Thyroid gland (tissue), 4 donors: ENCODE data around the gene FNBP1. TPM values are rescaled to one million over a fixed set of nuclear protein-coding genes. Genes with fewer than 3 reads are reported as not detected.

ENCODE experiments used
- DNase-seq, 2 donors: peaks; one replicate each; pipeline ENCODE4 v3.0.0-alpha.2; 2019
- H3K27ac ChIP-seq, 3 donors: fragments of 200-600 bp; sonication (generic); 1 replicate in 2 of 3; 2 replicates in 1 of 3; pipeline ENCODE4 v1.5.1; 2016 to 2019; ENCODE audit warnings: mild to moderate bottlenecking in 1 of 3, moderate library complexity in 1 of 3
- H3K27me3 ChIP-seq: fragments of 200-600 bp; sonication (generic); one replicate; pipeline ENCODE4 v1.5.1; 2019
- H3K36me3 ChIP-seq, 2 donors: fragments of 200-600 bp; sonication (generic); one replicate each; pipeline ENCODE4 v1.5.1; 2016 to 2019
- H3K4me1 ChIP-seq, 2 donors: fragments of 200-600 bp; sonication (generic); one replicate each; pipeline ENCODE4 v1.5.1; 2017 to 2019
- H3K4me3 ChIP-seq, 3 donors: fragments of 200-600 bp; sonication (generic); replicated peaks in 1 of 3; 1 replicate in 2 of 3; 2 replicates in 1 of 3; pipeline ENCODE4 v1.5.1; 2016; ENCODE audit warnings: mild to moderate bottlenecking in 1 of 3
- H3K9me3 ChIP-seq: fragments of 200-600 bp; sonication (generic); one replicate; pipeline ENCODE4 v1.5.1; 2017
- POLR2A ChIP-seq, 2 donors: fragments of 450-650 bp; IDR thresholded peaks; one replicate each; pipeline ENCODE4 v1.6.1; 2017; ENCODE audit warnings: antibody characterized with exemption in 2 of 2, mild to moderate bottlenecking in 2 of 2, moderate library complexity in 1 of 2
- WGBS, 2 donors: methylation state at CpG; one replicate each; pipeline ENCODE4 v1.1.5; 2017; 5-methylcytosine and 5-hydroxymethylcytosine counted together
- intact Hi-C: fragments of 100-400 bp; cut with DNase I; formaldehyde crosslinking; loops from one replicate; pipeline ENCODE4 v1.15.1; 2023
- total RNA-seq, 4 donors: library from RNA; depleted of rRNA; stranded (reverse); fragments of >200 nt; gene quantifications; one replicate each; pipeline ENCODE4 v1.2.3, GENCODE V29; 2016
- TF ChIP-seq, protein P1 (sequence below), 6 experiments: fragments of 200-600 bp in 3 of 6; fragments of 450-650 bp in 3 of 6; sonication (generic) in 3 of 6; IDR thresholded peaks; one replicate each; pipeline ENCODE4 v1.5.1; 2016 to 2019; ENCODE audit warnings: antibody characterized with exemption in 6 of 6, mild to moderate bottlenecking in 2 of 6, inconsistent platforms in 1 of 6, moderate library complexity in 1 of 6

The FNBP1 gene
- total RNA-seq, 4 donors from 2014 or later: 55.8 to 78.5 (median 76.0) TPM

DNA sequence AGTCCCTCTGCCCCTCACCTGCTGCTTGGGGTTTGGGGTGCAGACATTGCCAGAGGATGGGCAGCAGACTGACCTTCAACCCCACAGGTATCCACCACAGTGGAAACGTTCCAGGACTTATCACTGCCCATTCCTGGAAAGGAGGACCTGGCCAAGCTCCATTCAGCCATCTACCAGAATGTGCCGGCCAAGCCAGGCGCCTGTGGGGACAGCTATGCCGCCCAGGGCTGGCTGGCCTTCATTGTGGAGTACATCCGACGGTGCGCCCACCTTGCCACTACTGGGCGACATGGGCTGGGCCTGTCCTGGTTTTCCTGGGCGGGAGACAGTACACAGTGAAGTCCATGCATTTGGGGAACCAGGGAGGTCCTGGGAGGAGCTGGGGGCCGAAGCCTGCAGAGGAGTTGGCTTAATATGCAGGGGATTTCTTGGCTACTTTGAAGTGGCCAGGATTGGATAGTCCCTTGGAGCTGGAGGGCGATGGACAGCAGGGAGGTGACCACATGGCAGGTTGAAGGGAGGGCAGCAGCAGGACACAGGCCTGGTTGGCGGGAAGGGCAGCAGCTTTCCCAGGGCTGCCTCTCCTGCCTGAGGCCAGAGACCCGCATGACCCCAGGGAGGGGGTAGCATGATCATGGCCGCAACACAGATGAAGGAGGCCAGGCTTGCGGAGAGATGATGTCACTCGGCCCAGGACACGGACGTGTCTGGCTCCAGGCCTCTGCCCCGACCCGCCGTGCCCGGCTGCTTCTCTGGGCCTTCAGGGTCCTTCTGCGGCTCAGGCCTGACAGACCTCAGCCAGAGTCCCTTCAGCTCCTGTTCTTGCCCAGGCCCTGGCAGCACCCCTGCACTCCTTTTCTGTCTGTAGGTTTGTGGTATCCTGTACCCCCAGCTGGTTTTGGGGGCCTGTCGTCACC is 173.1 kb downstream of the FNBP1 start:
- intact Hi-C loops: no loop called here
- Histone ChIP-seq H3K27ac (no peak overlapping the region), H3K27me3 (no peaks in the 10 kb centered on the region), H3K36me3 (peaks cover 29 to 32% of the 10 kb centered on the region in 2 donors), H3K4me1 (no peaks in the 10 kb centered on the region), H3K9me3 (no peaks in the 10 kb centered on the region), H3K4me3 (no peak overlapping the region)
- no peak for DNase-seq
- WGBS, 2 donors: 91 to 94% methylated on average over 13 to 22 of the region's 24 CpGs
- no peak for TF ChIP-seq POLR2A (IDR thresholded peaks at IDR 0.05)
- TF ChIP-seq, protein P1, sequence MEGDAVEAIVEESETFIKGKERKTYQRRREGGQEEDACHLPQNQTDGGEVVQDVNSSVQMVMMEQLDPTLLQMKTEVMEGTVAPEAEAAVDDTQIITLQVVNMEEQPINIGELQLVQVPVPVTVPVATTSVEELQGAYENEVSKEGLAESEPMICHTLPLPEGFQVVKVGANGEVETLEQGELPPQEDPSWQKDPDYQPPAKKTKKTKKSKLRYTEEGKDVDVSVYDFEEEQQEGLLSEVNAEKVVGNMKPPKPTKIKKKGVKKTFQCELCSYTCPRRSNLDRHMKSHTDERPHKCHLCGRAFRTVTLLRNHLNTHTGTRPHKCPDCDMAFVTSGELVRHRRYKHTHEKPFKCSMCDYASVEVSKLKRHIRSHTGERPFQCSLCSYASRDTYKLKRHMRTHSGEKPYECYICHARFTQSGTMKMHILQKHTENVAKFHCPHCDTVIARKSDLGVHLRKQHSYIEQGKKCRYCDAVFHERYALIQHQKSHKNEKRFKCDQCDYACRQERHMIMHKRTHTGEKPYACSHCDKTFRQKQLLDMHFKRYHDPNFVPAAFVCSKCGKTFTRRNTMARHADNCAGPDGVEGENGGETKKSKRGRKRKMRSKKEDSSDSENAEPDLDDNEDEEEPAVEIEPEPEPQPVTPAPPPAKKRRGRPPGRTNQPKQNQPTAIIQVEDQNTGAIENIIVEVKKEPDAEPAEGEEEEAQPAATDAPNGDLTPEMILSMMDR (IDR thresholded peaks at IDR 0.05): no peak

DNA sequence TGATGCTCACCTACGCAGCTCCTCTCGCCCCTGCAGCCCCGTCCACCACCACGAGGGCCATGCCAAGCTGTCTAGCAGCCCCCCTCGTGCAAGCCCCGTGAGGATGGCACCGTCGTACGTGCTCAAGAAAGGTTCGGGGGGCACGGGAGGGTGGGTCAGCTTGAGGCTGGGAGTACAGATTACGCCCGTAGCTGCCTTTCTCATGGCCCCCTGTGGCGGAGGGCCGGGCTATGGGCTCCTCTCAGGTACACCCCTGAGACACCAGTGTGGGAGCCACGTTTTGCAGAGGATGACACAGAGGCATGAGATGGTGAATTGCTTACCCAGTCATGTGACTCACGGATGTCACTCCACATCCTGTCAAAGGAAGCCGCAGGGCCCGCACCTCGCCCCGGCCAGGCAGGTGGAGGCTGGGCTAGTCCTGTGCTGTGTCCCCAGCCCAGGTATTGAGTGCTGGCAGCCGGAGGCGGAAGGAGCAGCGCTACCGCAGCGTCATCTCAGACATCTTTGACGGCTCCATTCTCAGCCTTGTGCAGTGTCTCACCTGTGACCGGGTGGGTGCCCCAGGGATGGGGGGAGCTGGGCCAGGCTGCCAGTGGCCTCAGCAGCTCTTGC is 174.0 kb downstream of the FNBP1 start:
- 46 to 94% methylated on average over 4 to 24 of the region's 28 CpGs for WGBS, 2 donors
- DNase-seq: no peak
- H3K4me1 ChIP-seq: no peaks in the 10 kb centered on the region
- peaks cover 22 to 27% of the 10 kb centered on the region in 2 donors for H3K36me3 ChIP-seq
- no peak overlapping the region for H3K27ac ChIP-seq
- H3K9me3 ChIP-seq: no peaks in the 10 kb centered on the region
- no peak overlapping the region for H3K4me3 ChIP-seq
- TF ChIP-seq POLR2A (IDR thresholded peaks at IDR 0.05): no peak
- TF ChIP-seq, protein P1 (IDR thresholded peaks at IDR 0.05): no peak
- intact Hi-C loops: no loop called here
- no peaks in the 10 kb centered on the region for H3K27me3 ChIP-seq

DNA sequence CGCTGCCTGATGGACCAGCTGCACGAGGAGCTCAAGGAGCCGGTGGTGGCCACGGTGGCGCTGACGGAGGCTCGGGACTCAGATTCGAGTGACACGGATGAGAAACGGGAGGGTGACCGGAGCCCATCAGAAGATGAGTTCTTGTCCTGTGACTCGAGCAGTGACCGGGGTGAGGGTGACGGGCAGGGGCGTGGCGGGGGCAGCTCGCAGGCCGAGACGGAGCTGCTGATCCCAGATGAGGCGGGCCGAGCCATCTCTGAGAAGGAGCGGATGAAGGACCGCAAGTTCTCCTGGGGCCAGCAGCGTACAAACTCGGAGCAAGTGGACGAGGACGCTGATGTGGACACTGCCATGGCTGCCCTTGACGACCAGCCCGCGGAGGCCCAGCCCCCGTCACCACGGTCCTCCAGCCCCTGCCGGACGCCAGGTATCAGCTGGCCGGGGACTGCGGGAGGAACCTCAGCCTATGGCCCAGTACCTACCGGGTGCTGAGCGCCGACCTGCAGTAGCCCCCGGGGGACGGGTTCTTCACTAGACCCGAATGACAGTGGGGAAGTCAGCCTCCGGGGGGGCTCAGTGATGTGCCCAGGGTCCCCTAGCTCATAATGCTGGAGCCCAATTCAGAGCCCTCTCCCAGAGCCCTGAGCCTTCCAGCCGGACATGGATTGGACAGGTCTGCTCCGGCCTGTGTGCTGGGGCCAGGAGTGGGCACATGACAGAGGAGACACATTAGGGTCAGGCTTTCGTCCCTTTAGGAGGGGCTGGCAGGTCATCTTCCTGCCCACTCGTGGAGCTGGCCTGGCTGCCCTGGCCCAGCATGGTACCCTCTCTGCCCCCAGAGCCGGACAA is 174.7 kb downstream of the FNBP1 start:
- peaks cover 15 to 21% of the 10 kb centered on the region in 2 donors for H3K36me3 ChIP-seq
- H3K4me3 ChIP-seq: no peak overlapping the region
- no peaks in the 10 kb centered on the region for H3K4me1 ChIP-seq
- no peak overlapping the region for H3K27ac ChIP-seq
- no peak for DNase-seq
- no peaks in the 10 kb centered on the region for H3K27me3 ChIP-seq
- intact Hi-C loops: no loop called here
- 94 to 96% methylated on average over 29 to 35 of the region's 48 CpGs for WGBS, 2 donors
- no peaks in the 10 kb centered on the region for H3K9me3 ChIP-seq
- no peak for TF ChIP-seq POLR2A (IDR thresholded peaks at IDR 0.05)
- TF ChIP-seq, protein P1 (IDR thresholded peaks at IDR 0.05): no peak

DNA sequence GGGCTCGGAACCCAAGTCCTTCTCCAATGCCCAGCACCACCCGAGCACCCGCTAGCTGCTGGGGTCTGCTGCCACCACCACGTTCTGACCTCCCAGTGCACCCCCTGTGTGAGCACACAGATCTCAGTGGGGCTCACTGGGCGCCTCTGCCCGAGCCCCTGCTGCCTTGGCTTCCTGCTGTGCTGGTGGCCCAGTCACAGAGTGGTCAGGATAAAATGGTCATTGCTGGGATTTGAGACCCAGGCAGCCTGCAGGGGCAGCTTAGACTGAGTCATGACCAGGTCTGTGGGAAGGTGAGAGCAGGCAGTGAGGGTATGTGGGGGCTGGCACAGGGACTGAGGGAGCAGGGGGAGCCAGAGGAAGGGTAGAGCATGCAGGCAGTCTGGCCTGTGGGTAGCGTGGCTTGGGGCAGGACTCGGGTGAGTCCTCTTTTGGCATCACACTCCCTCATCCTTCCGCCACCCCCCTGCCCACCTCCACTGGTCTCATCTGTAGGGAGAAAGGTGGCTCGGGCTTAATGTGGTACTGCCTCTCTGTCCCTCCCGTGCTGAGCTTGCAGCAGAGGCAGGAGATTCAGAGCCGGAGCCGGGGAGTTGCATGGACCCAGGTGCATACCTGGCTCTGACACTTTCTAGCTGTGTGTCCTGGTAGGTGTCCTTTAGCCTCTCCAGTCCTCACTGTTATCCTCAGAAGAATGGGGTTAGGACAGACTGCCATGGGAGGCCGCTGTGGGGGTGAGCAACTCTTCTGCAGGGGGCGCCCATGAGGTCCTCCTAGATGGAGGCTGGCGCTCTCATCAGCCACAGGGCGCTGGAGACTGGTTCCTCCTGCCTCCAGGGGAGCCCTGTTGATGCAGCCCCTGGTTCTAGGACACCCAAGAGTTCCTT is 175.6 kb downstream of the FNBP1 start:
- no peak for DNase-seq
- no peak for TF ChIP-seq POLR2A (IDR thresholded peaks at IDR 0.05)
- TF ChIP-seq, protein P1 (IDR thresholded peaks at IDR 0.05): no peak
- Histone ChIP-seq H3K27me3 (no peaks in the 10 kb centered on the region), H3K4me3 (no peak overlapping the region), H3K27ac (no peak overlapping the region), H3K9me3 (no peaks in the 10 kb centered on the region), H3K4me1 (no peaks in the 10 kb centered on the region), H3K36me3 (peaks cover 14 to 25% of the 10 kb centered on the region in 2 donors)
- WGBS, 2 donors: 77 to 92% methylated on average over 14 to 17 of the region's 17 CpGs
- intact Hi-C loops: no loop called here
